Kidney capillary endothelial cell (primary cell): ENCODE data around the gene GSG1.

Experiments
- DNase-seq: peaks from one replicate; pipeline ENCODE4 v3.0.0-alpha.2; 2018; ENCODE audit warnings: low spot score

GSG1 gene

GRCh38 chr12:13103391-13104033 is at the start of gene GSG1:
TSS of gene GSG1 (minus strand) at chr12:13103667. CDS start at chr12:13103512, 155 bp downstream.
- no peak for DNase-seq

- DNase-seq = no peak
Observed at GRCh38 chr12:13153180-13153579, 49.7 kb upstream of the GSG1 start.

GRCh38 chr12:13152756-13153155 is 49.3 kb upstream of the GSG1 start:
- no peak for DNase-seq

GRCh38 chr12:13152281-13152680 is 48.8 kb upstream of the GSG1 start:
- no peak for DNase-seq

GRCh38 chr12:13149411-13149810 is 45.9 kb upstream of the GSG1 start:
- no peak for DNase-seq

GRCh38 chr12:13148485-13148847 is 45.0 kb upstream of the GSG1 start:
- DNase-seq = no peak

- DNase-seq = no peak
Observed at GRCh38 chr12:13147688-13148484, 44.4 kb upstream of the GSG1 start.

GRCh38 chr12:13146336-13146938 is 43.0 kb upstream of the GSG1 start:
- no peak for DNase-seq

GRCh38 chr12:13144266-13144828 is 40.9 kb upstream of the GSG1 start:
- DNase-seq = no peak

GRCh38 chr12:13142747-13143146 is 39.3 kb upstream of the GSG1 start:
- no peak for DNase-seq

- no peak for DNase-seq
Observed at GRCh38 chr12:13141686-13142085, 38.2 kb upstream of the GSG1 start.

- DNase-seq = no peak
Observed at GRCh38 chr12:13135371-13136178, 32.1 kb upstream of the GSG1 start.

GRCh38 chr12:13133886-13134285 is 30.4 kb upstream of the GSG1 start:
- no peak for DNase-seq

GRCh38 chr12:13130981-13131380 is 27.5 kb upstream of the GSG1 start:
- no peak for DNase-seq

GRCh38 chr12:13128291-13128965 is 25.0 kb upstream of the GSG1 start:
- DNase-seq = no peak

- no peak for DNase-seq
Observed at GRCh38 chr12:13127444-13127843, 24.0 kb upstream of the GSG1 start.

- no peak for DNase-seq
Observed at GRCh38 chr12:13126494-13126893, 23.0 kb upstream of the GSG1 start.

- no peak for DNase-seq
Observed at GRCh38 chr12:13125996-13126395, 22.5 kb upstream of the GSG1 start.

GRCh38 chr12:13124656-13125505 is 21.4 kb upstream of the GSG1 start:
- peak; percentile 98 for DNase-seq

GRCh38 chr12:13121568-13121967 is 18.1 kb upstream of the GSG1 start:
- no peak for DNase-seq

GRCh38 chr12:13120413-13120812 is 16.9 kb upstream of the GSG1 start:
- no peak for DNase-seq
